HepG2 (cell line): ENCODE measurements around the gene ZG16. TPM values are rescaled to one million over a fixed set of nuclear protein-coding genes. Genes with fewer than 3 reads are reported as not detected.
A peak's percentile ranks its signal among the peaks of the same experiment; 100 is the strongest.

Experiments
- AGO1 ChIP-seq: fragments of 200-400 bp; formaldehyde crosslinking; IDR thresholded peaks from 2 replicates; pipeline ENCODE4 v1.6.1; 2017; ENCODE audit warnings: mild to moderate bottlenecking, low read depth, low read length, moderate library complexity; ENCODE audit not compliant: poor library complexity, severe bottlenecking
- CENPT ChIP-seq: sonication (generic); formaldehyde crosslinking; IDR thresholded peaks from 2 replicates; pipeline ENCODE4 v1.8.0; 2022; ENCODE audit warnings: low read depth, mild to moderate bottlenecking, moderate library complexity, missing genetic modification reagents
- CSRNP2 ChIP-seq: sonication (generic); formaldehyde crosslinking; conservative IDR thresholded peaks from 2 replicates; pipeline ENCODE4 v1.8.0; 2022; ENCODE audit warnings: low read depth, missing genetic modification reagents
- FOXK1 ChIP-seq: sonication (generic); formaldehyde crosslinking; IDR thresholded peaks from 2 replicates; pipeline ENCODE4 v1.4.0; 2020; ENCODE audit warnings: low read depth, missing genetic modification reagents, borderline replicate concordance
- GTF3A ChIP-seq: sonication (generic); formaldehyde crosslinking; conservative IDR thresholded peaks from 2 replicates; pipeline ENCODE4 v1.4.0; 2020; ENCODE audit warnings: mild to moderate bottlenecking, missing genetic modification reagents
- HDAC2 ChIP-seq: sonication (generic); formaldehyde crosslinking; IDR thresholded peaks from 2 replicates; pipeline ENCODE4 v1.4.0; 2020; ENCODE audit warnings: missing genetic modification reagents
- KLF13 ChIP-seq: sonication (generic); formaldehyde crosslinking; IDR thresholded peaks from 2 replicates; pipeline ENCODE4 v1.4.0; 2020; ENCODE audit warnings: mild to moderate bottlenecking, missing genetic modification reagents
- MBD4 ChIP-seq: IDR thresholded peaks from 2 replicates; pipeline ENCODE4 v1.6.1; 2012; ENCODE audit warnings: low read length, inconsistent platforms, borderline replicate concordance
- NCOR1 ChIP-seq: fragments of 200-600 bp; sonication (generic); IDR thresholded peaks from 2 replicates; pipeline ENCODE4 v1.7.0; 2017; ENCODE audit warnings: antibody characterized with exemption, low read length, borderline replicate concordance
- PAWR ChIP-seq: sonication (generic); formaldehyde crosslinking; IDR thresholded peaks from 2 replicates; pipeline ENCODE4 v1.4.0; 2020; ENCODE audit warnings: missing genetic modification reagents, mild to moderate bottlenecking, borderline replicate concordance
- SALL1 ChIP-seq: sonication (generic); formaldehyde crosslinking; IDR thresholded peaks from 2 replicates; pipeline ENCODE4 v1.8.0; 2022; ENCODE audit warnings: mild to moderate bottlenecking, missing genetic modification reagents
- SKIL ChIP-seq: sonication (generic); formaldehyde crosslinking; IDR thresholded peaks from 2 replicates; pipeline ENCODE4 v1.8.0; 2022; ENCODE audit warnings: missing genetic modification reagents, mild to moderate bottlenecking, moderate library complexity, borderline replicate concordance
- TCF7L2 ChIP-seq: IDR thresholded peaks from 2 replicates; pipeline ENCODE4 v1.6.1; 2011; ENCODE audit warnings: mild to moderate bottlenecking, low read depth, low read length, moderate library complexity
- UBTF ChIP-seq: sonication (generic); formaldehyde crosslinking; IDR thresholded peaks from 2 replicates; pipeline ENCODE4 v1.4.0; 2020; ENCODE audit warnings: mild to moderate bottlenecking, missing genetic modification reagents
- ZFX ChIP-seq: sonication (generic); formaldehyde crosslinking; IDR thresholded peaks from 2 replicates; pipeline ENCODE4 v1.4.0; 2020; ENCODE audit warnings: mild to moderate bottlenecking, low read depth, missing genetic modification reagents, moderate library complexity
- ZKSCAN8 ChIP-seq: IDR thresholded peaks from 2 replicates; pipeline ENCODE4 v1.6.1; 2016; ENCODE audit warnings: borderline replicate concordance, missing genetic modification reagents, missing compliant biosample characterization
- ZNF17 ChIP-seq: sonication (generic); formaldehyde crosslinking; IDR thresholded peaks from 2 replicates; pipeline ENCODE4 v1.5.0; 2020; ENCODE audit warnings: mild to moderate bottlenecking, missing genetic modification reagents
- ZNF275 ChIP-seq: sonication (generic); formaldehyde crosslinking; IDR thresholded peaks from 2 replicates; pipeline ENCODE4 v1.8.0; 2022; ENCODE audit warnings: missing genetic modification reagents, mild to moderate bottlenecking, inconsistent platforms, borderline replicate concordance
- ZNF367 ChIP-seq: sonication (generic); formaldehyde crosslinking; IDR thresholded peaks from 2 replicates; pipeline ENCODE4 v1.4.0; 2020; ENCODE audit warnings: missing genetic modification reagents, borderline replicate concordance
- ZNF816 ChIP-seq: sonication (generic); formaldehyde crosslinking; IDR thresholded peaks from 2 replicates; pipeline ENCODE4 v1.8.0; 2022; ENCODE audit warnings: missing genetic modification reagents, mild to moderate bottlenecking, borderline replicate concordance
- polyA plus RNA-seq, 8 experiments: library from polyadenylated mRNA; depleted of rRNA in 3 of 8; stranded (reverse) in 7 of 8; unstranded in 1 of 8; fragments of >200 nt; fragmentation: Illumina TruSeq in 4 of 8; extraction: Trizol in 4 of 8; gene quantifications; 2 replicates each; pipeline versions ENCODE4 v1.2.1 to v1.2.3, GENCODE V29; 2011 to 2016; ENCODE audit warnings: low read depth in 4 of 8, missing spikeins in 1 of 8, mixed read lengths in 1 of 8; ENCODE audit not compliant: insufficient read depth in 1 of 8
- total RNA-seq, 5 experiments: library from RNA; depleted of rRNA; stranded (reverse); fragments of >200 nt; fragmentation: Illumina TruSeq; extraction: Trizol; gene quantifications; 2 replicates each; pipeline ENCODE4 v1.2.3, GENCODE V29; 2016; ENCODE audit warnings: low read depth in 1 of 5

Gene ZG16
- total and polyA plus RNA-seq, 2 of the 13 experiments (the other 11 are each of a cell fraction or from before 2014, with no cell fraction given) = 0.04 to 0.07 TPM

GRCh38 chr16:29805232-29806098 lies 27.4 kb downstream of the ZG16 start (continued):
- TF ChIP-seq UBTF (peak; percentile 87), ZNF367 (CRISPR knock-in tag) (0 out of 2 replicates have a peak, but pooled peaks have one; percentile 20), ZFX (peak; percentile 95), NCOR1 (no peak; the same call in 1 of the 2 replicates), ZNF17 (no peak), AGO1 (peak; percentile 99), KLF13 (CRISPR knock-in tag) (peak; percentile 88; the same call in 1 of the 2 replicates), CENPT (CRISPR knock-in tag) (peak; percentile 84; the same call in 1 of the 2 replicates), TCF7L2 (no peak), FOXK1 (CRISPR knock-in tag) (peak; percentile 99), ZNF275 (CRISPR knock-in tag) (0 out of 2 replicates have a peak, but pooled peaks have one; percentile 86), ZKSCAN8 (CRISPR knock-in tag) (0 out of 2 replicates have a peak, but pooled peaks have one; percentile 82), PAWR (CRISPR knock-in tag) (no peak; the same call in 1 of the 2 replicates), SALL1 (CRISPR knock-in tag) (peak; percentile 84), HDAC2 (peak; percentile 82), CSRNP2 (CRISPR knock-in tag) (no peak), SKIL (CRISPR knock-in tag) (peak; percentile 74; the same call in 1 of the 2 replicates), GTF3A (no peak; the same call in 1 of the 2 replicates), MBD4 (no peak), ZNF816 (CRISPR knock-in tag) (peak; percentile 98)
